HEK293 (cell line): Measurements from ENCODE around the gene CRABP2.

ENCODE experiments used
- FEZF1 ChIP-seq: fragments of 450-650 bp; formaldehyde crosslinking; IDR thresholded peaks from 2 replicates; pipeline ENCODE4 v1.5.1; 2016; ENCODE audit warnings: missing biosample characterization, missing genetic modification characterization
- SP7 ChIP-seq: fragments of 450-650 bp; formaldehyde crosslinking; IDR thresholded peaks from 2 replicates; pipeline ENCODE4 v1.5.1; 2016; ENCODE audit warnings: missing biosample characterization, missing genetic modification characterization
- TCF7L2 ChIP-seq: IDR thresholded peaks from 2 replicates; pipeline ENCODE4 v1.6.1; 2011; ENCODE audit warnings: low read depth, mild to moderate bottlenecking, inconsistent platforms, low read length, moderate library complexity, borderline replicate concordance
- ZBTB7A ChIP-seq: fragments of 450-650 bp; formaldehyde crosslinking; IDR thresholded peaks from 2 replicates; pipeline ENCODE4 v1.5.1; 2016; ENCODE audit warnings: low read depth, missing biosample characterization, missing genetic modification characterization
- ZBTB8A ChIP-seq: fragments of 450-650 bp; formaldehyde crosslinking; IDR thresholded peaks from 2 replicates; pipeline ENCODE4 v1.5.1; 2016; ENCODE audit warnings: missing biosample characterization, missing genetic modification characterization
- ZNF121 ChIP-seq: fragments of 450-650 bp; formaldehyde crosslinking; IDR thresholded peaks from 2 replicates; pipeline ENCODE4 v1.5.1; 2016; ENCODE audit warnings: missing biosample characterization, missing genetic modification characterization
- ZNF2 ChIP-seq: fragments of 450-650 bp; formaldehyde crosslinking; IDR thresholded peaks from 2 replicates; pipeline ENCODE4 v1.5.1; 2016; ENCODE audit warnings: missing biosample characterization, missing genetic modification characterization
- ZNF214 ChIP-seq: fragments of 450-650 bp; formaldehyde crosslinking; IDR thresholded peaks from 2 replicates; pipeline ENCODE4 v1.5.1; 2017; ENCODE audit warnings: missing biosample characterization, mild to moderate bottlenecking, missing genetic modification characterization, borderline replicate concordance
- ZNF266 ChIP-seq: fragments of 450-650 bp; formaldehyde crosslinking; IDR thresholded peaks from 2 replicates; pipeline ENCODE4 v1.5.1; 2016; ENCODE audit warnings: missing biosample characterization, missing genetic modification characterization, low read depth
- ZNF433 ChIP-seq: fragments of 450-650 bp; formaldehyde crosslinking; IDR thresholded peaks from 2 replicates; pipeline ENCODE4 v1.5.1; 2016; ENCODE audit warnings: missing biosample characterization, missing genetic modification characterization, low read depth
- TF ChIP-seq, protein P1 (sequence below): fragments of 450-650 bp; formaldehyde crosslinking; IDR thresholded peaks from 2 replicates; pipeline ENCODE4 v1.5.1; 2016; ENCODE audit warnings: missing biosample characterization, missing genetic modification characterization
- TF ChIP-seq, protein P2 (sequence below): fragments of 450-650 bp; formaldehyde crosslinking; IDR thresholded peaks from 2 replicates; pipeline ENCODE4 v1.5.1; 2016; ENCODE audit warnings: missing biosample characterization, missing genetic modification characterization

DNA sequence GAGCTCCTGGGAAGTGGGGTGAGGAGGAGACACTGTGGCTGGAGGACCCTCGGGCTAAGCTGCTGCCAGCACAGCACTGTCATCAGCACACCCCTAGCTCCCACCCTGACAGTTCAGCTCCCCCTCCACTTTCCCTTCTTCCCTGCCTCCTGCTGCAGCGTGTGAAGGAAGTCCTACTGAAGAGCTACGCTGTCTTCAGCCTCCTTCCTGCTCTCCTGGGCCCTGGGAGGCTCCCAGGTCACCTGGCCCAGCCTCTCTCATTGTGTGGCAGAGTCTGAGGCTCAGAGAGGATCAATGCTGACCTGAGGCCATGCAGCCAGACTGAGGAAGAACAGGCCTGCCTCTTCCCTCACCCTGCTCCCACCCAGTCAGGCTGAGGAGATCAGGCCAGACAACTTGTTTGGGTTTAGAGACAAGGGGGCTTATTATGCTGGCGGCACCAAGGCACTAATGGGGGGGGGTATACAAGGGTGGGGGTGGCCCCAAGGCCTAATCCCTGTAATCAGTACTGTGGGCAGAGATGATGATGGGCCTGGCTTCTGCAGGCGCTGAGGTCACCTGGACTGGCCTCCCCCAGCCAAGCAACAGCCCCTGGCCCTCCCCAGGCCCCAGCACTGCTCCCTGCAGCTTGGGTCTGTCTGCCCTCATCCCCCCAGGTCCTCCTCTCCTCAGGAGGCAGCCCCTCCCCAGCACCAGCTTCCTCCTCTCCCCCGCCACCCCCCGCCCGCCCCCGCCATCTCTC, 37.2 kb downstream of the CRABP2 start:
- no peak for TF ChIP-seq ZBTB7A (tag by site-specific recombination)
- TF ChIP-seq, protein P1, sequence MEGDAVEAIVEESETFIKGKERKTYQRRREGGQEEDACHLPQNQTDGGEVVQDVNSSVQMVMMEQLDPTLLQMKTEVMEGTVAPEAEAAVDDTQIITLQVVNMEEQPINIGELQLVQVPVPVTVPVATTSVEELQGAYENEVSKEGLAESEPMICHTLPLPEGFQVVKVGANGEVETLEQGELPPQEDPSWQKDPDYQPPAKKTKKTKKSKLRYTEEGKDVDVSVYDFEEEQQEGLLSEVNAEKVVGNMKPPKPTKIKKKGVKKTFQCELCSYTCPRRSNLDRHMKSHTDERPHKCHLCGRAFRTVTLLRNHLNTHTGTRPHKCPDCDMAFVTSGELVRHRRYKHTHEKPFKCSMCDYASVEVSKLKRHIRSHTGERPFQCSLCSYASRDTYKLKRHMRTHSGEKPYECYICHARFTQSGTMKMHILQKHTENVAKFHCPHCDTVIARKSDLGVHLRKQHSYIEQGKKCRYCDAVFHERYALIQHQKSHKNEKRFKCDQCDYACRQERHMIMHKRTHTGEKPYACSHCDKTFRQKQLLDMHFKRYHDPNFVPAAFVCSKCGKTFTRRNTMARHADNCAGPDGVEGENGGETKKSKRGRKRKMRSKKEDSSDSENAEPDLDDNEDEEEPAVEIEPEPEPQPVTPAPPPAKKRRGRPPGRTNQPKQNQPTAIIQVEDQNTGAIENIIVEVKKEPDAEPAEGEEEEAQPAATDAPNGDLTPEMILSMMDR (tag by site-specific recombination) = no peak
- TF ChIP-seq ZNF266 (tag by site-specific recombination) = no peak
- no peak for TF ChIP-seq ZNF2 (tag by site-specific recombination)
- TF ChIP-seq, protein P2, sequence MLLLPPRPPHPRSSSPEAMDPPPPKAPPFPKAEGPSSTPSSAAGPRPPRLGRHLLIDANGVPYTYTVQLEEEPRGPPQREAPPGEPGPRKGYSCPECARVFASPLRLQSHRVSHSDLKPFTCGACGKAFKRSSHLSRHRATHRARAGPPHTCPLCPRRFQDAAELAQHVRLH (tag by site-specific recombination) = no peak
- no peak for TF ChIP-seq SP7 (tag by site-specific recombination)
- no peak for TF ChIP-seq FEZF1 (tag by site-specific recombination)
- TF ChIP-seq ZNF121 (tag by site-specific recombination) = no peak
- TF ChIP-seq TCF7L2 = no peak
- no peak for TF ChIP-seq ZNF433
- TF ChIP-seq ZBTB8A = no peak
- no peak for TF ChIP-seq ZNF214
